GM23248 (cell line): ENCODE measurements around the gene FBXO2.

ENCODE experiments used
- EZH2 ChIP-seq: fragments of 200-600 bp; sonication (generic); IDR thresholded peaks from 2 replicates; pipeline ENCODE4 v1.6.1; 2018; ENCODE audit warnings: antibody characterized with exemption, mild to moderate bottlenecking; ENCODE audit not compliant: insufficient read depth, poor library complexity, severe bottlenecking
- EZH2phosphoT487 ChIP-seq: fragments of 200-600 bp; sonication (generic); IDR thresholded peaks from 2 replicates; pipeline ENCODE4 v1.6.1; 2018; ENCODE audit warnings: antibody characterized with exemption, moderate library complexity, mild to moderate bottlenecking, low read depth; ENCODE audit not compliant: insufficient read depth

DNA sequence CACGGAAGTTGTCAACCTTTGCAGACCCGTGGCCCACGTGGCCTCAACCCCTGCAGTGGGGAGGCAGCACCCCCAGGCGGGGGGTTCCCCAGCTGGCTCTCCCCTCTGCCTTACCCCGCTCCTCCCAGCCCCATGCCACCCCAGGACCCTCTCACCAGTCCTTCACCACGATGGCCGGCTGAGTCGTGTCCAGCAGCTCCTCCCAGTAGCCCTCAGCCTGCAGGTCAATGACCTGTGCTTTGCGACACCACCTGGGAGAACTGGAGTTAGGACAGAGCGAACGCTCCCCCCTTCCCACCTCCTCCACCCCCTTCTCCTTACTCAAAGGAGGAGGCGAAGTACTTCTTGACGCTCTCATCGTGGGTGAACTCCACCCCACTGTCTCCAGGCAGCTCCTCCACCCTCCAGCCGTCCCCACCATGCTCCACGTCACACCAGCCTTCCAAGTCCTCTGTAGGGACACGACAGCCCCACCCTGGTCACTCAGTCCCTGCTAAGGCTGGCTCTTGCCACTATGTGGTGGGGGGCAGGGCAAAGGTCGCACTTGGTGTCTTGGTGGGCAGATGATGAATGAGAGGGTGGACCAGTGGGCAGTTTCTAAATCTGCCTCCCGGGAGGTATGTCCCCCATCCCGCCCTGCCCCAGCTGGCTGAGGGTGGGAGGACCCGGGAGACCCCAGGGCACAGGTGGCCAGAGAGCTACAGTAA is 4.5 kb downstream of the FBXO2 start:
- no peak for TF ChIP-seq EZH2
- TF ChIP-seq EZH2phosphoT487: no peak
